SK-N-SH (cell line): ENCODE data around the gene TNRC6A.

ENCODE experiments used
- GABPA ChIP-seq: IDR thresholded peaks from 2 replicates; pipeline ENCODE4 v1.4.0; 2012; ENCODE audit warnings: low read depth, mild to moderate bottlenecking
- POLR2AphosphoS5 ChIP-seq: IDR thresholded peaks from 2 replicates; pipeline ENCODE4 v1.6.1; 2012; ENCODE audit warnings: low read depth, low read length
- SMC3 ChIP-seq: IDR thresholded peaks from 2 replicates; pipeline ENCODE4 v1.6.1; 2012; ENCODE audit warnings: low read depth, low read length, improper control_type of control experiment

GRCh38 chr16:24771779-24772157, 42.3 kb downstream of the TNRC6A start:
- no peak for TF ChIP-seq POLR2AphosphoS5
- TF ChIP-seq SMC3, result no peak
- no peak for TF ChIP-seq GABPA
